ENCODE results near the gene RBMS1.

Gene RBMS1

GRCh38 chr2:160241251-160242137 is 252.1 kb downstream of the RBMS1 start:
- no peak for DNase-seq

GRCh38 chr2:160239436-160239835 is 254.2 kb downstream of the RBMS1 start:
- DNase-seq: no peak

DNA sequence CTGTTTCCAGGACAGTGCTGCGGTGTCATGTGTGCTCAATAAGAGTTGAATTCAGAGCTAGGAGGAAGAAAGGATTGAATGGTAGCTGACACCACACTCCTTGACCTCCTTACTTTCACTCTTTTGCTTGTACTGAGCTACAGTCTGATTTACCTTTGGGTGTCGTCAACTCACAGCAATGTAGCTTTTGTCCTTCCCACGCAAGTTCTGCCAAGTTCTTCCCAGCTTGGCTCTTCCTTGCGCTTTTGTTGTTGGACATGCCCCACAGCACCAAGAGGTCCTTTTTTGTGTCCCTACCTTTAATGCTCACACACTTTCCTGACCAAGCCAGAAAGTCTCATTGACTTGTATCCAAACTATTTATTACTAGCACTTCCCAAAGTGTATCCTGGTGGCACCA is 255.2 kb downstream of the RBMS1 start:
- no peak for DNase-seq

- DNase-seq: no peak
Observed at GRCh38 chr2:160232905-160233475, 260.6 kb downstream of the RBMS1 start.

GRCh38 chr2:160229591-160229990 is 264.0 kb downstream of the RBMS1 start:
- no peak for DNase-seq

- no peak for DNase-seq
Observed at GRCh38 chr2:160228141-160228917, 265.3 kb downstream of the RBMS1 start.

DNA sequence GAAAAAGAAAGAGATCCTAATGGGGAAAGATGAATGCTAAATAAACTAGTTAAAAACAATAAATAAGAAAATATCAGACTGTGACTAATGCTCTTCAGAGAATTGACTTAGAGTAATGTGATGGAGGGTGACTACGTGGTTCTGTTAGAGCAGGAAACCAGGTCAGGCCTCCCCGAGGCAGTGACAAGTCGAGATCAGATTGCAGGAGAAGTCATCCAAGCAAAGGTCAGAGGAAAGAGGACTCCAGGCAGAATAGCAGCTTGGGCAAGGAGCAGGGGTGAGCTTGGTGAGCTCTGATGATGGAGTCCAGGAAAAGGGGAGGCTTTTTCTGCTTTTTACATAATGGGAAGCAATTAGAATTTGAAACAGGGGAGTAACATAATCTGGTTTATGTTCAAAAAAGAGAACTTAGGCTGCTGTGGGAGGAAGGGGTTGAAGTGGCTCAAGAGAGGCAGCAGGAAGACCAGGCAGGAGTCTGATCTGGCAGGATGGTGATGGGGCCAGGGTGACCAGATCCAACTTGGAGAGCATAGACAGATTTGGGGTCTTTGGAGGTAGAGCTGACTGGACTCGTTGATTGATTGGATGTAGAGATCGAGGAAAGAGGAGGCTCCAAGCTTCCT is 266.2 kb downstream of the RBMS1 start:
- no peak for DNase-seq

GRCh38 chr2:160226367-160226766 is 267.2 kb downstream of the RBMS1 start:
- no peak for DNase-seq

DNA sequence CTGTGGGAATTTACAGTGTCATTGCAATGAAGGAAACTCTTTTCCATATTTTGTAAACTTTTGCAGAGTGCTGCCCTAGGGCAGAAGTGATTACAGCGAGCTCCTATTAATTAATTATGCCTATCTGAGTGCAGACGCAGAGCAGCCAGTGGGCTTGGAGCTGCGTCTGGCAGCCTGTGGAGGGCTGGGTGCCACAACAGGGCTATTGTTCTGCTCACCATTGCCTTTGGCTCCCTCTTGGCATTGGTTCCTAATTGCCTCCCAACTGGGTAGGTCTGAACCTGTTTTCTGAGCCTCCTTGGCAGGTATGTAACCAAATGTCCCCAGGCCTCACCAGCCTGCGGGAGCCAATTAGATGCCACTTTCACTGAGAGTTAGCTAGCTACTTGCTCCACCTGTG is 267.9 kb downstream of the RBMS1 start:
- no peak for DNase-seq

GRCh38 chr2:160224507-160224906 is 269.1 kb downstream of the RBMS1 start:
- no peak for DNase-seq

DNA sequence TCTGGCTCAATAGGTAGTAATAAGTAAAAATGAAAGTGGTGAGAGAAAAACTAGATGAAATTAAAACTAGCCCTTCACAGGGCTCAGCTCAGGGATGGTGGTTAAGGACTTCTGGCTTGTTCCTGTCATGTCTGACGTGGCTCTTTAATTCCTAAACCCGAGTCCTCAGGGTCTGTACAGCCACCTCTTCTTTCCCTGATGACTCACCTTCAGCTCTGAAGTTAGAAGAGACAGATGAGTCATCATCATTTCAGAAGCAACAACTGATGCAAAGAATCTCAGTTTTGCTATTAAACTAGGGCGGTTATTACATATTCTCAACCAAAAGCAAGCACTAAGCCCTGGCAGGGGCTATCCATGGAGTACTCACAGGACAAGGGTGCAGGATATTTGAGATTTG is 269.5 kb downstream of the RBMS1 start:
- DNase-seq: no peak

DNA sequence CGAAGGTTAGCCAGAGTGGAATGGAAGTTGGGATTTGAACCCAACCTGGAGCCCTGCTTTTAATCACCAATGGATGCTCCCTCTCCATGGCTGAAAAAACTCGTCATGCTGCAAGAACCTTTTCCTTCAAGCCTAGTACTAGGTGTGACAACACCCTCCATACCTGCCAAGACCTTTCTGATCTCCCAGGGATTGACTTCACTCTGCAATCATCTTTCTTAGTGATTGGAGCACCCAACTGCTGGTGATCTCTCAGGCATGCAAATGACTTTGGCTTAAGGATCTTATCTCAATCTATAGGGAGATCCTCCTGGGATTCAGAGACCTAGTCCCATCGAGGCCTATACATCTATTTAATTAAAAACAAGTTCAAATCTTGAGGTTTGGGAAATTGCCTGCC is 270.0 kb downstream of the RBMS1 start:
- DNase-seq: no peak

DNA sequence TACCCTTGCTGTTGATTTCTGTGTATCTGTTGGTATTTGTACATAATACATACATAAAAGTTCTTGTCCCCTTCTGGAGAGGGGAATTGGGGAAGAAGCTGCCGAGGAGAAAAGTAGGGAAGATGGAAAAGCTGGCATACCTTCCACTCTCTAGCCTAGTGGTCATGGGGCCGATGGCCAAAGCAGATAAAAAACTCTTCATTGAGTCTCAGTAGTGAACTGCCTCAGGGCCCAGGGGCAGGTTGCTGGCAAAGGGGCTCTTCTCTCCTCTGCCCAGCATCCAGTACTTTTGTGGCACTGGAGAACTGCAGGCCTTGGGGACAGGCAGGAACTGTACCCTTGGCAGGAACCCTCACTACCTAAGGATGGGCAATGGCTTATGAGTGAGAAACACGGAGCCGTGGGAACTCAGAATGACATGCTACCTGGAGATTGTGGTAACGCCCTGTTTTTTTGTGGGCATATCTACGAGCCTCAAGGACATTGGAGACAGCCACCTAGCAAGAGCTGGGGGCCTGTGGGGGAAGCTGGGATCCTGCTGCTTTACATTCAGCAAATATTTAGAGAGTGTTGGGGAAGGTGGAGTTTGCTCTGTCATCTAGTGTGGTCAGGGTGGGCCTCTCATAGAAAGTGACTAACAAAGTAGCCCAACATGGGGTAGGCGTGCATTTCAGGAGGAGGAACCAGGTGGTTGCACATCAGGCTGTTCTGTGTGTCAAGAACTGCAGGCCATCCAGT is 270.9 kb downstream of the RBMS1 start:
- DNase-seq: no peak
